K562 (cell line): ENCODE measurements around the gene AMIGO1. TPM values are rescaled to one million over a fixed set of nuclear protein-coding genes. Genes with fewer than 3 reads are reported as not detected.

Source experiments
- CTBP1 ChIP-seq: fragments of 450-650 bp; IDR thresholded peaks from 2 replicates; pipeline ENCODE4 v1.6.1; 2016; ENCODE audit warnings: borderline replicate concordance
- CXXC5 ChIP-seq: fragments of 250-450 bp; sonication (Bioruptor Pico); IDR thresholded peaks from 2 replicates; pipeline ENCODE4 v1.8.0; 2022; ENCODE audit warnings: inconsistent platforms, mild to moderate bottlenecking, moderate library complexity
- ELF2 ChIP-seq: fragments of 250-450 bp; sonication (Bioruptor Pico); IDR thresholded peaks from 2 replicates; pipeline ENCODE4 v1.5.0; 2021; ENCODE audit warnings: mild to moderate bottlenecking
- NELFE ChIP-seq: IDR thresholded peaks from 2 replicates; pipeline ENCODE4 v1.6.1; 2011; ENCODE audit warnings: mild to moderate bottlenecking; ENCODE audit not compliant: insufficient read depth, insufficient read length
- RAD21 ChIP-seq, 2 experiments: fragments of 250-450 bp in 1 of 2; fragments of 450-650 bp in 1 of 2; sonication (Bioruptor Pico) in 1 of 2; formaldehyde crosslinking in 1 of 2; IDR thresholded peaks in 1 of 2; conservative IDR thresholded peaks in 1 of 2; 2 replicates each; pipeline versions ENCODE4 v1.4.0 to v1.8.0; 2020 to 2022; ENCODE audit warnings: mild to moderate bottlenecking in 2 of 2, moderate library complexity in 1 of 2
- RBM39 ChIP-seq: fragments of 200-400 bp; formaldehyde crosslinking; optimal IDR thresholded peaks from 2 replicates; pipeline ENCODE3; 2018; ENCODE audit warnings: low read depth, low read length
- SUPT5H ChIP-seq: fragments of 450-650 bp; IDR thresholded peaks from 2 replicates; pipeline ENCODE4 v1.6.1; 2016
- TEAD1 ChIP-seq, 2 experiments: fragments of 450-650 bp in 1 of 2; sonication (generic) in 1 of 2; formaldehyde crosslinking; IDR thresholded peaks; 2 replicates each; pipeline versions ENCODE4 v1.4.0 to v1.8.0; 2020 to 2022; ENCODE audit warnings: mild to moderate bottlenecking in 2 of 2, missing genetic modification reagents in 1 of 2
- ZBTB7A ChIP-seq: IDR thresholded peaks from 2 replicates; pipeline ENCODE4 v1.6.1; 2011; ENCODE audit warnings: low read depth, mild to moderate bottlenecking, low read length, moderate library complexity, borderline replicate concordance; ENCODE audit not compliant: control insufficient read depth
- ZFP30 ChIP-seq: fragments of 250-450 bp; sonication (Bioruptor Pico); IDR thresholded peaks from 2 replicates; pipeline ENCODE4 v1.8.0; 2022; ENCODE audit warnings: moderate library complexity, mild to moderate bottlenecking, inconsistent platforms, borderline replicate concordance
- ZNF143 ChIP-seq: sonication (generic); formaldehyde crosslinking; IDR thresholded peaks from 2 replicates; pipeline ENCODE4 v1.9.0; 2022; ENCODE audit warnings: mild to moderate bottlenecking, missing genetic modification reagents
- ZNF232 ChIP-seq: sonication (generic); formaldehyde crosslinking; IDR thresholded peaks from 2 replicates; pipeline ENCODE4 v1.8.0; 2022; ENCODE audit warnings: mild to moderate bottlenecking, missing genetic modification reagents
- ZNF316 ChIP-seq: fragments of 450-650 bp; IDR thresholded peaks from 2 replicates; pipeline ENCODE4 v1.6.1; 2016
- polyA plus RNA-seq, 8 experiments: library from polyadenylated mRNA; depleted of rRNA in 4 of 8; stranded (reverse) in 5 of 8; unstranded in 3 of 8; fragments of >200 nt; fragmentation: Nextera tagmentation in 2 of 8; fragmentation: Illumina TruSeq in 1 of 8; extraction: Ambion mirVana in 2 of 8; extraction: Trizol in 1 of 8; gene quantifications; 2 replicates each; pipeline versions ENCODE4 v1.2.1 to v1.2.3, GENCODE V29; 2011 to 2014; ENCODE audit warnings: inconsistent platforms in 1 of 8, missing spikeins in 1 of 8
- total RNA-seq, 7 experiments: library from RNA; depleted of rRNA in 6 of 7; stranded (reverse); fragments of >200 nt in 6 of 7; fragmentation: Illumina TruSeq in 2 of 7; extraction: Trizol in 2 of 7; gene quantifications; 2 replicates each; pipeline versions ENCODE4 v1.2.1 to v1.2.3, GENCODE V29; 2011 to 2021; ENCODE audit warnings: low replicate concordance in 1 of 7
- TF ChIP-seq, protein P1 (sequence below), 2 experiments: fragments of 450-650 bp in 1 of 2; sonication (generic) in 1 of 2; formaldehyde crosslinking; conservative IDR thresholded peaks; 2 replicates each; pipeline versions ENCODE4 v1.4.0 to v1.8.1; 2020 to 2022; ENCODE audit warnings: mild to moderate bottlenecking in 1 of 2, missing genetic modification reagents in 1 of 2
- TF ChIP-seq, protein P2 (sequence below): sonication (generic); formaldehyde crosslinking; IDR thresholded peaks from 2 replicates; pipeline ENCODE4 v1.8.0; 2023; ENCODE audit warnings: mild to moderate bottlenecking, missing genetic modification reagents
- TF ChIP-seq, protein P3 (sequence below): conservative IDR thresholded peaks from 2 replicates; pipeline ENCODE4 v1.6.1; 2011; ENCODE audit warnings: low read depth, mild to moderate bottlenecking, low read length; ENCODE audit not compliant: control insufficient read depth
- TF ChIP-seq, protein P4 (sequence below): sonication (generic); formaldehyde crosslinking; IDR thresholded peaks from 2 replicates; pipeline ENCODE4 v1.8.0; 2022; ENCODE audit warnings: mild to moderate bottlenecking, missing genetic modification reagents
- TF ChIP-seq, protein P5 (sequence below): sonication (generic); formaldehyde crosslinking; IDR thresholded peaks from 2 replicates; pipeline ENCODE4 v1.8.0; 2022; ENCODE audit warnings: mild to moderate bottlenecking, missing genetic modification reagents, borderline replicate concordance

The AMIGO1 gene
- total and polyA plus RNA-seq, 9 of the 15 experiments (the other 6 are each of a cell fraction or from before 2014, with no cell fraction given): 0.24 to 1.0 (median 0.54) TPM

DNA sequence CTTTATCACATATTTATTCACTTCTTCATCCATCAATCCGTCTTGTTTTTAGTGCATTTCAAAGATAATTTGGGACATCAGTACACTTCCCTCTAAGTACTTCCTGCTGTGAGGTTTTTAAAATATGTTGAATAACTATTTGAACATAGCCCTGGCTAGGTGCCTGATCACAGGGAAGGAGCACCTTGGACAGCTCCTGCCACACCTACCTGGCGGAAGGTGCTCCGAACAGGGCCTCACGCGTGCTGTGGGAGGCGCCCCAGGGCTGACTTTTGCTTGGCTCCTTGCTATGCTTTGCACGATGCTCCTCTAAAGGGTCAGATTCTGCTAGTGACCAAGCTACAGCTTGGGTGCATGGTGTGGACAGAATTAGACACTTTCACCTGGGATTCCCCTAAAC lies 30.7 kb downstream of the AMIGO1 start (continued):
- TF ChIP-seq, protein P1, sequence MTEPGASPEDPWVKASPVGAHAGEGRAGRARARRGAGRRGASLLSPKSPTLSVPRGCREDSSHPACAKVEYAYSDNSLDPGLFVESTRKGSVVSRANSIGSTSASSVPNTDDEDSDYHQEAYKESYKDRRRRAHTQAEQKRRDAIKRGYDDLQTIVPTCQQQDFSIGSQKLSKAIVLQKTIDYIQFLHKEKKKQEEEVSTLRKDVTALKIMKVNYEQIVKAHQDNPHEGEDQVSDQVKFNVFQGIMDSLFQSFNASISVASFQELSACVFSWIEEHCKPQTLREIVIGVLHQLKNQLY (CRISPR knock-in tag; conservative IDR thresholded peaks at IDR 0.05): 0 out of 4 replicates have a peak, but pooled peaks of 1 of the 2 experiments have one; percentile 38
- TF ChIP-seq, protein P2, sequence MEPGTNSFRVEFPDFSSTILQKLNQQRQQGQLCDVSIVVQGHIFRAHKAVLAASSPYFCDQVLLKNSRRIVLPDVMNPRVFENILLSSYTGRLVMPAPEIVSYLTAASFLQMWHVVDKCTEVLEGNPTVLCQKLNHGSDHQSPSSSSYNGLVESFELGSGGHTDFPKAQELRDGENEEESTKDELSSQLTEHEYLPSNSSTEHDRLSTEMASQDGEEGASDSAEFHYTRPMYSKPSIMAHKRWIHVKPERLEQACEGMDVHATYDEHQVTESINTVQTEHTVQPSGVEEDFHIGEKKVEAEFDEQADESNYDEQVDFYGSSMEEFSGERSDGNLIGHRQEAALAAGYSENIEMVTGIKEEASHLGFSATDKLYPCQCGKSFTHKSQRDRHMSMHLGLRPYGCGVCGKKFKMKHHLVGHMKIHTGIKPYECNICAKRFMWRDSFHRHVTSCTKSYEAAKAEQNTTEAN (CRISPR knock-in tag): no peak
- TF ChIP-seq NELFE (no peak), TEAD1 (CRISPR knock-in tag; IDR thresholded peaks at IDR 0.05) (0 out of 4 replicates have a peak, but pooled peaks of 1 of the 2 experiments have one; percentile 47), CXXC5 (peak; percentile 45; the same call in 1 of the 2 replicates), RBM39 (no peak), ZNF143 (0 out of 2 replicates have a peak, but pooled peaks have one; percentile 24), ELF2 (no peak), CTBP1 (peak; percentile 71; the same call in 1 of the 2 replicates), SUPT5H (no peak), ZNF316 (no peak), ZBTB7A (no peak), ZFP30 (CRISPR knock-in tag) (no peak), RAD21 (CRISPR knock-in tag; conservative IDR thresholded peaks at IDR 0.05 in 1 of 2, IDR thresholded peaks at IDR 0.05 in 1 of 2) (peak in 1 of 2 experiments; percentile 25; a peak in 1 of 4 replicates), ZNF232 (CRISPR knock-in tag) (peak; percentile 77)
- TF ChIP-seq, protein P3, sequence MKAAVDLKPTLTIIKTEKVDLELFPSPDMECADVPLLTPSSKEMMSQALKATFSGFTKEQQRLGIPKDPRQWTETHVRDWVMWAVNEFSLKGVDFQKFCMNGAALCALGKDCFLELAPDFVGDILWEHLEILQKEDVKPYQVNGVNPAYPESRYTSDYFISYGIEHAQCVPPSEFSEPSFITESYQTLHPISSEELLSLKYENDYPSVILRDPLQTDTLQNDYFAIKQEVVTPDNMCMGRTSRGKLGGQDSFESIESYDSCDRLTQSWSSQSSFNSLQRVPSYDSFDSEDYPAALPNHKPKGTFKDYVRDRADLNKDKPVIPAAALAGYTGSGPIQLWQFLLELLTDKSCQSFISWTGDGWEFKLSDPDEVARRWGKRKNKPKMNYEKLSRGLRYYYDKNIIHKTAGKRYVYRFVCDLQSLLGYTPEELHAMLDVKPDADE: peak; percentile 59; the same call in 1 of the 2 replicates
- TF ChIP-seq, protein P4, sequence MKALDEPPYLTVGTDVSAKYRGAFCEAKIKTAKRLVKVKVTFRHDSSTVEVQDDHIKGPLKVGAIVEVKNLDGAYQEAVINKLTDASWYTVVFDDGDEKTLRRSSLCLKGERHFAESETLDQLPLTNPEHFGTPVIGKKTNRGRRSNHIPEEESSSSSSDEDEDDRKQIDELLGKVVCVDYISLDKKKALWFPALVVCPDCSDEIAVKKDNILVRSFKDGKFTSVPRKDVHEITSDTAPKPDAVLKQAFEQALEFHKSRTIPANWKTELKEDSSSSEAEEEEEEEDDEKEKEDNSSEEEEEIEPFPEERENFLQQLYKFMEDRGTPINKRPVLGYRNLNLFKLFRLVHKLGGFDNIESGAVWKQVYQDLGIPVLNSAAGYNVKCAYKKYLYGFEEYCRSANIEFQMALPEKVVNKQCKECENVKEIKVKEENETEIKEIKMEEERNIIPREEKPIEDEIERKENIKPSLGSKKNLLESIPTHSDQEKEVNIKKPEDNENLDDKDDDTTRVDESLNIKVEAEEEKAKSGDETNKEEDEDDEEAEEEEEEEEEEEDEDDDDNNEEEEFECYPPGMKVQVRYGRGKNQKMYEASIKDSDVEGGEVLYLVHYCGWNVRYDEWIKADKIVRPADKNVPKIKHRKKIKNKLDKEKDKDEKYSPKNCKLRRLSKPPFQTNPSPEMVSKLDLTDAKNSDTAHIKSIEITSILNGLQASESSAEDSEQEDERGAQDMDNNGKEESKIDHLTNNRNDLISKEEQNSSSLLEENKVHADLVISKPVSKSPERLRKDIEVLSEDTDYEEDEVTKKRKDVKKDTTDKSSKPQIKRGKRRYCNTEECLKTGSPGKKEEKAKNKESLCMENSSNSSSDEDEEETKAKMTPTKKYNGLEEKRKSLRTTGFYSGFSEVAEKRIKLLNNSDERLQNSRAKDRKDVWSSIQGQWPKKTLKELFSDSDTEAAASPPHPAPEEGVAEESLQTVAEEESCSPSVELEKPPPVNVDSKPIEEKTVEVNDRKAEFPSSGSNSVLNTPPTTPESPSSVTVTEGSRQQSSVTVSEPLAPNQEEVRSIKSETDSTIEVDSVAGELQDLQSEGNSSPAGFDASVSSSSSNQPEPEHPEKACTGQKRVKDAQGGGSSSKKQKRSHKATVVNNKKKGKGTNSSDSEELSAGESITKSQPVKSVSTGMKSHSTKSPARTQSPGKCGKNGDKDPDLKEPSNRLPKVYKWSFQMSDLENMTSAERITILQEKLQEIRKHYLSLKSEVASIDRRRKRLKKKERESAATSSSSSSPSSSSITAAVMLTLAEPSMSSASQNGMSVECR: peak; percentile 95
- TF ChIP-seq, protein P5, sequence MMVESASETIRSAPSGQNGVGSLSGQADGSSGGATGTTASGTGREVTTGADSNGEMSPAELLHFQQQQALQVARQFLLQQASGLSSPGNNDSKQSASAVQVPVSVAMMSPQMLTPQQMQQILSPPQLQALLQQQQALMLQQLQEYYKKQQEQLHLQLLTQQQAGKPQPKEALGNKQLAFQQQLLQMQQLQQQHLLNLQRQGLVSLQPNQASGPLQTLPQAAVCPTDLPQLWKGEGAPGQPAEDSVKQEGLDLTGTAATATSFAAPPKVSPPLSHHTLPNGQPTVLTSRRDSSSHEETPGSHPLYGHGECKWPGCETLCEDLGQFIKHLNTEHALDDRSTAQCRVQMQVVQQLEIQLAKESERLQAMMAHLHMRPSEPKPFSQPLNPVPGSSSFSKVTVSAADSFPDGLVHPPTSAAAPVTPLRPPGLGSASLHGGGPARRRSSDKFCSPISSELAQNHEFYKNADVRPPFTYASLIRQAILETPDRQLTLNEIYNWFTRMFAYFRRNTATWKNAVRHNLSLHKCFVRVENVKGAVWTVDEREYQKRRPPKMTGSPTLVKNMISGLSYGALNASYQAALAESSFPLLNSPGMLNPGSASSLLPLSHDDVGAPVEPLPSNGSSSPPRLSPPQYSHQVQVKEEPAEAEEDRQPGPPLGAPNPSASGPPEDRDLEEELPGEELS (CRISPR knock-in tag): peak; percentile 48; the same call in 1 of the 2 replicates
